ENCODE results near the gene PCBP4. TPM values are rescaled to one million over a fixed set of nuclear protein-coding genes. Genes with fewer than 3 reads are reported as not detected.

The PCBP4 gene
- total RNA-seq, 2 donors from 2014 or later, result 20.2 to 28.7 TPM

GRCh38 chr3:51941798-51942602, 25.3 kb downstream of the PCBP4 start, which contains the start of the genes PARP3 and RRP9:
Gene PARP3 (plus strand): TSS chr3:51942363. CDS start chr3:51943356, 993 bp downstream.
Gene RRP9 (minus strand): TSS chr3:51941904. CDS start chr3:51941867, 37 bp downstream.
- H3K27ac Mint-ChIP-seq, result peak within 1 kb of the TSS; percentile 79
- peaks cover 28% of the 10 kb centered on the region for H3K4me1 Mint-ChIP-seq
- peak; percentile 94 for ATAC-seq
- peaks cover 2% of the 10 kb centered on the region for H3K36me3 Mint-ChIP-seq (ENCODE audit: low read depth)
- DNase-seq, result peak; percentile 97 to 100 (median 99)
- peak within 1 kb of the TSS; percentile 95 for H3K4me3 Mint-ChIP-seq
- no peaks in the 10 kb centered on the region for H3K9me3 ChIP-seq (ENCODE audit: control insufficient read depth, low read length, poor library complexity, severe bottlenecking)
- H3K27me3 Mint-ChIP-seq, result no peaks in the 10 kb centered on the region

GRCh38 chr3:51941463-51941797, 25.8 kb downstream of the PCBP4 start:
- no peak for ATAC-seq
- peaks cover 2% of the 10 kb centered on the region for H3K36me3 Mint-ChIP-seq (ENCODE audit: low read depth)
- peak overlapping the region; percentile 79 for H3K27ac Mint-ChIP-seq
- H3K27me3 Mint-ChIP-seq, result no peaks in the 10 kb centered on the region
- peak overlapping the region; percentile 95 for H3K4me3 Mint-ChIP-seq
- H3K9me3 ChIP-seq (ENCODE audit: control insufficient read depth, low read length, poor library complexity, severe bottlenecking), result no peaks in the 10 kb centered on the region
- H3K4me1 Mint-ChIP-seq, result peaks cover 26% of the 10 kb centered on the region
- DNase-seq, result no peak

GRCh38 chr3:51940648-51941462, 26.4 kb downstream of the PCBP4 start:
- H3K27me3 Mint-ChIP-seq, result no peaks in the 10 kb centered on the region
- peak overlapping the region; percentile 95 for H3K4me3 Mint-ChIP-seq
- ATAC-seq (no peak), DNase-seq (no peak)
- H3K4me1 Mint-ChIP-seq, result peaks cover 26% of the 10 kb centered on the region
- H3K27ac Mint-ChIP-seq, result peak overlapping the region; percentile 79
- no peaks in the 10 kb centered on the region for H3K9me3 ChIP-seq (ENCODE audit: control insufficient read depth, low read length, poor library complexity, severe bottlenecking)
- H3K36me3 Mint-ChIP-seq (ENCODE audit: low read depth), result peaks cover 2% of the 10 kb centered on the region

- DNase-seq (no peak), ATAC-seq (no peak)
- H3K36me3 Mint-ChIP-seq (ENCODE audit: low read depth), result peaks cover 2% of the 10 kb centered on the region
- H3K4me3 Mint-ChIP-seq, result no peak overlapping the region
- no peaks in the 10 kb centered on the region for H3K9me3 ChIP-seq (ENCODE audit: control insufficient read depth, low read length, poor library complexity, severe bottlenecking)
- no peaks in the 10 kb centered on the region for H3K27me3 Mint-ChIP-seq
- H3K27ac Mint-ChIP-seq, result no peak overlapping the region
- H3K4me1 Mint-ChIP-seq, result peaks cover 26% of the 10 kb centered on the region
These were observed 28.4 kb downstream of the PCBP4 start for GRCh38 chr3:51938780-51939425.

GRCh38 chr3:51937611-51938450, 29.4 kb downstream of the PCBP4 start:
- H3K36me3 Mint-ChIP-seq (ENCODE audit: low read depth), result peaks cover 4% of the 10 kb centered on the region
- H3K9me3 ChIP-seq (ENCODE audit: control insufficient read depth, low read length, poor library complexity, severe bottlenecking), result no peaks in the 10 kb centered on the region

GRCh38 chr3:51937014-51937413, 30.2 kb downstream of the PCBP4 start:
- DNase-seq, result no peak

More at GRCh38 chr3:51937611-51938450, 29.4 kb downstream of the PCBP4 start:
- Mint-ChIP-seq H3K27me3 (no peaks in the 10 kb centered on the region), H3K4me3 (no peak overlapping the region), H3K27ac (no peak overlapping the region), H3K4me1 (peaks cover 24% of the 10 kb centered on the region)
- DNase-seq, result no peak
- no peak for ATAC-seq

GRCh38 chr3:51935886-51936755, 31.1 kb downstream of the PCBP4 start:
- DNase-seq, result no peak
- H3K4me3 Mint-ChIP-seq, result no peak overlapping the region
- H3K4me1 Mint-ChIP-seq, result peaks cover 16% of the 10 kb centered on the region
- H3K27ac Mint-ChIP-seq, result no peak overlapping the region
- H3K9me3 ChIP-seq (ENCODE audit: control insufficient read depth, low read length, poor library complexity, severe bottlenecking), result no peaks in the 10 kb centered on the region
- peaks cover 4% of the 10 kb centered on the region for H3K36me3 Mint-ChIP-seq (ENCODE audit: low read depth)
- no peaks in the 10 kb centered on the region for H3K27me3 Mint-ChIP-seq
- no peak for ATAC-seq

More at GRCh38 chr3:51937014-51937413, 30.2 kb downstream of the PCBP4 start:
- H3K9me3 ChIP-seq (ENCODE audit: control insufficient read depth, low read length, poor library complexity, severe bottlenecking), result no peaks in the 10 kb centered on the region
- ATAC-seq, result no peak
- no peak overlapping the region for H3K27ac Mint-ChIP-seq
- H3K4me1 Mint-ChIP-seq, result peaks cover 22% of the 10 kb centered on the region
- no peak overlapping the region for H3K4me3 Mint-ChIP-seq
- no peaks in the 10 kb centered on the region for H3K27me3 Mint-ChIP-seq
- peaks cover 4% of the 10 kb centered on the region for H3K36me3 Mint-ChIP-seq (ENCODE audit: low read depth)

GRCh38 chr3:51934991-51935885, 32.0 kb downstream of the PCBP4 start:
- DNase-seq (no peak), ATAC-seq (no peak)
- H3K4me3 Mint-ChIP-seq, result no peak overlapping the region
- peaks cover 4% of the 10 kb centered on the region for H3K36me3 Mint-ChIP-seq (ENCODE audit: low read depth)
- H3K27me3 Mint-ChIP-seq, result no peaks in the 10 kb centered on the region
- H3K4me1 Mint-ChIP-seq, result peaks cover 8% of the 10 kb centered on the region
- H3K27ac Mint-ChIP-seq, result no peak overlapping the region
- H3K9me3 ChIP-seq (ENCODE audit: control insufficient read depth, low read length, poor library complexity, severe bottlenecking), result no peaks in the 10 kb centered on the region

GRCh38 chr3:51934139-51934850, 33.0 kb downstream of the PCBP4 start:
- Mint-ChIP-seq H3K27ac (no peak overlapping the region), H3K4me1 (peaks cover 6% of the 10 kb centered on the region), H3K27me3 (no peaks in the 10 kb centered on the region), H3K4me3 (no peak overlapping the region), H3K36me3 (ENCODE audit: low read depth) (peaks cover 4% of the 10 kb centered on the region)
- DNase-seq (no peak), ATAC-seq (no peak)
- no peaks in the 10 kb centered on the region for H3K9me3 ChIP-seq (ENCODE audit: control insufficient read depth, low read length, poor library complexity, severe bottlenecking)

GRCh38 chr3:51933471-51934138, 33.6 kb downstream of the PCBP4 start:
- DNase-seq, result no peak

More at GRCh38 chr3:51933471-51934138, 33.6 kb downstream of the PCBP4 start:
- Mint-ChIP-seq H3K4me1 (peaks cover 3% of the 10 kb centered on the region), H3K36me3 (ENCODE audit: low read depth) (peaks cover 4% of the 10 kb centered on the region), H3K27ac (no peak overlapping the region), H3K27me3 (no peaks in the 10 kb centered on the region), H3K4me3 (no peak overlapping the region)
- no peaks in the 10 kb centered on the region for H3K9me3 ChIP-seq (ENCODE audit: control insufficient read depth, low read length, poor library complexity, severe bottlenecking)
- ATAC-seq, result no peak

Measured in T-helper 17 cell (primary cell).